Endothelial cell of umbilical vein (primary cell): ENCODE data around the gene UBR4. TPM values are rescaled to one million over a fixed set of nuclear protein-coding genes. Genes with fewer than 3 reads are reported as not detected.

Experiments
- BruUV-seq: library from RNA; stranded (reverse); fragments of 400-500 nt; replicated peaks from 2 replicates; lab custom pipeline; 2021; lab: Mats Ljungman, UMichigan
- CTCF ChIA-PET: fragments of 300-600, 350-600 bp; sonication (Branson Sonifier 250); formaldehyde crosslinking; loops from one replicate; lab custom pipeline; 2021; ENCODE audit warnings: antibody characterized with exemption, inconsistent platforms; lab: Charles Lee
- POLR2A ChIA-PET: fragments of 300-600, 350-600 bp; sonication (Branson Sonifier 250); formaldehyde crosslinking; loops from one replicate; lab custom pipeline; 2021; ENCODE audit warnings: antibody characterized with exemption, inconsistent platforms; lab: Charles Lee
- DNase-seq: peaks from one replicate; pipeline ENCODE4 v3.0.0-alpha.2; 2011; ENCODE audit warnings: low read depth, low spot score
- FAIRE-seq: peaks from 2 replicates; lab custom pipeline; 2011; peaks lifted over from hg19 to GRCh38; lab: Jason Lieb, UNC
- H2AFZ ChIP-seq: 2 replicates; pipeline ENCODE4 v1.6.0; 2012; ENCODE audit warnings: low read depth, low read length, control low read depth, inconsistent platforms
- H3K27ac ChIP-seq: 2 replicates; pipeline ENCODE4 v1.5.1; 2011; ENCODE audit warnings: low read depth, mild to moderate bottlenecking, control low read depth, low read length, moderate library complexity; ENCODE audit not compliant: insufficient read depth
- H3K27me3 ChIP-seq, 2 experiments: 2 replicates each; pipeline versions ENCODE4 v1.6.0 to v1.6.1; 2011; ENCODE audit warnings: low read length in 2 of 2, mixed read lengths in 1 of 2; ENCODE audit not compliant: control insufficient read depth in 2 of 2, insufficient read depth in 2 of 2
- H3K36me3 ChIP-seq, 2 experiments: 2 replicates in 1 of 2; 3 replicates in 1 of 2; pipeline ENCODE4 v1.5.1; 2011; ENCODE audit warnings: low read length in 2 of 2, mild to moderate bottlenecking in 1 of 2, moderate library complexity in 1 of 2; ENCODE audit not compliant: control insufficient read depth in 2 of 2, insufficient read depth in 2 of 2; ENCODE audit errors: extremely low read depth in 1 of 2
- H3K4me1 ChIP-seq: 3 replicates; pipeline ENCODE4 v1.5.1; 2011; ENCODE audit warnings: mild to moderate bottlenecking, low read length; ENCODE audit not compliant: control insufficient read depth, insufficient read depth; ENCODE audit errors: extremely low read depth
- H3K4me2 ChIP-seq: 2 replicates; pipeline ENCODE4 v1.6.1; 2011; ENCODE audit warnings: low read length, control low read depth, mixed read lengths; ENCODE audit not compliant: insufficient read depth
- H3K4me3 ChIP-seq, 3 experiments: fragments of 200-600 bp in 1 of 3; sonication (generic), shearing (Covaris generic) in 1 of 3; replicated peaks in 1 of 3; 2 replicates each; pipeline ENCODE4 v1.5.1; 2011 to 2016; ENCODE audit warnings: control low read depth in 3 of 3, low read length in 3 of 3, mild to moderate bottlenecking in 2 of 3, inconsistent platforms in 1 of 3, low read depth in 1 of 3, moderate library complexity in 1 of 3; ENCODE audit not compliant: insufficient read depth in 1 of 3
- H3K79me2 ChIP-seq: 2 replicates; pipeline ENCODE4 v1.6.0; 2012; ENCODE audit warnings: low read length, inconsistent platforms; ENCODE audit not compliant: control insufficient read depth, insufficient read depth
- H3K9ac ChIP-seq: replicated peaks from 2 replicates; pipeline ENCODE3; 2011; ENCODE audit warnings: low read length, control low read depth; ENCODE audit not compliant: insufficient read depth; ENCODE audit errors: extremely low read depth
- H3K9me1 ChIP-seq: replicated peaks from 3 replicates; pipeline ENCODE4 v1.6.0; 2011; ENCODE audit warnings: mild to moderate bottlenecking, low read length; ENCODE audit not compliant: control insufficient read depth, insufficient read depth; ENCODE audit errors: extremely low read depth
- H3K9me3 ChIP-seq: replicated peaks from 2 replicates; pipeline ENCODE4 v1.5.1; 2012; ENCODE audit warnings: low read length, inconsistent platforms; ENCODE audit not compliant: control insufficient read depth, insufficient read depth
- H4K20me1 ChIP-seq: replicated peaks from 2 replicates; pipeline ENCODE3; 2011; ENCODE audit warnings: mild to moderate bottlenecking, low read length; ENCODE audit not compliant: control insufficient read depth, insufficient read depth; ENCODE audit errors: extremely low read depth
- CTCF ChIP-seq, 2 donors: IDR thresholded peaks; 1 replicate in 1 of 2; 2 replicates in 1 of 2; pipeline ENCODE4 v1.5.1; 2011; ENCODE audit warnings: low read length in 2 of 2, mild to moderate bottlenecking in 2 of 2, moderate library complexity in 2 of 2, control low read depth in 1 of 2, inconsistent platforms in 1 of 2, low read depth in 1 of 2; ENCODE audit not compliant: insufficient read depth in 1 of 2; ENCODE audit errors: extremely low read depth in 1 of 2
- EZH2 ChIP-seq: IDR thresholded peaks from 2 replicates; pipeline ENCODE4 v1.6.1; 2012; ENCODE audit warnings: borderline replicate concordance, low read depth, mild to moderate bottlenecking, moderate library complexity, low read length, inconsistent platforms; ENCODE audit not compliant: severe bottlenecking
- FOS ChIP-seq: IDR thresholded peaks from 2 replicates; pipeline ENCODE4 v1.6.1; 2011; ENCODE audit warnings: mild to moderate bottlenecking, low read length, moderate library complexity, borderline replicate concordance; ENCODE audit not compliant: insufficient read depth
- GATA2 ChIP-seq: IDR thresholded peaks from 2 replicates; pipeline ENCODE4 v1.7.0; 2011; ENCODE audit warnings: low read depth, mild to moderate bottlenecking, moderate library complexity, mixed read lengths, low read length; ENCODE audit not compliant: insufficient read length, insufficient read depth
- JUN ChIP-seq: IDR thresholded peaks from 2 replicates; pipeline ENCODE4 v1.6.1; 2011; ENCODE audit warnings: borderline replicate concordance, low read depth; ENCODE audit not compliant: insufficient read length, insufficient read depth
- MAX ChIP-seq: IDR thresholded peaks from 2 replicates; pipeline ENCODE4 v1.6.1; 2011; ENCODE audit not compliant: insufficient read depth, insufficient read length
- MYC ChIP-seq: IDR thresholded peaks from one replicate; pipeline ENCODE4 v1.6.1; 2011; ENCODE audit warnings: mild to moderate bottlenecking, low read depth, low read length
- POLR2A ChIP-seq: IDR thresholded peaks from 2 replicates; pipeline ENCODE4 v1.6.1; 2012; ENCODE audit warnings: low read depth, mild to moderate bottlenecking, control low read depth, low read length
- POLR2AphosphoS5 ChIP-seq: IDR thresholded peaks from 2 replicates; pipeline ENCODE4 v1.6.1; 2012; ENCODE audit warnings: low read depth, mild to moderate bottlenecking, control low read depth, low read length, moderate library complexity; ENCODE audit not compliant: insufficient read depth
- dilution Hi-C: fragments of 300-500 bp; cut with MboI; formaldehyde crosslinking; loops from one replicate; pipeline ENCODE4 v1.15.0; 2019; ENCODE audit warnings: low sequenced_read_pairs; ENCODE audit not compliant: extremely low pct_ligation_motif_present
- intact Hi-C: fragments of 100-400 bp; cut with micrococcal nuclease; formaldehyde crosslinking; loops from one replicate; pipeline ENCODE4 v1.10.0; 2022
- polyA plus RNA-seq, 4 experiments: library from polyadenylated mRNA; depleted of rRNA in 3 of 4; stranded (reverse) in 3 of 4; unstranded in 1 of 4; fragments of >200 nt; gene quantifications; 2 replicates each; pipeline versions ENCODE4 v1.2.1 to v1.2.3, GENCODE V29; 2011 to 2012; ENCODE audit warnings: missing spikeins in 1 of 4
- total RNA-seq: library from RNA; stranded (reverse); gene quantifications from 2 replicates; pipeline ENCODE4 v1.2.3, GENCODE V29; 2021

Gene UBR4
- total and polyA plus RNA-seq, 2 donors (not counting 3 experiments of a cell fraction or from before 2014, with no cell fraction given): 125 to 150 TPM

GRCh38 chr1:19070891-19071621 lies 139.0 kb downstream of the UBR4 start:
- FAIRE-seq (no peak), DNase-seq (no peak)
- Histone ChIP-seq H3K4me3 (no peak overlapping the region), H3K9me3 (no peaks in the 10 kb centered on the region), H3K9ac (no peak overlapping the region), H3K9me1 (no peaks in the 10 kb centered on the region), H3K36me3 (peaks cover 13 to 33% of the 10 kb centered on the region in 2 experiments), H3K27me3 (no peaks in the 10 kb centered on the region), H3K4me2 (no peak overlapping the region), H4K20me1 (no peaks in the 10 kb centered on the region), H2AFZ (no peak overlapping the region), H3K4me1 (no peaks in the 10 kb centered on the region), H3K79me2 (no peaks in the 10 kb centered on the region), H3K27ac (no peak overlapping the region)
- no TSS peak for BruUV-seq
- intact Hi-C loops (no loop called here), dilution Hi-C loops (no loop called here)
- ChIA-PET POLR2A (no interaction called here), CTCF (interaction anchor here (0.7 to 2.3 kb wide), 4 partner anchors 157 to 187 kb away, joined by 3 to 11 read pairs (median 8); no protein-coding TSS in a partner anchor)
- TF ChIP-seq POLR2AphosphoS5 (no peak), EZH2 (no peak), FOS (no peak), GATA2 (no peak), POLR2A (no peak), CTCF (IDR thresholded peaks at IDR 0.05; ENCODE audit: extremely low read depth in 1 of 2, insufficient read depth in 1 of 2, low read depth in 1 of 2, low read length in 2 of 2) (no peak), MYC (no peak), MAX (no peak), JUN (no peak)
